ENCODE measurements around the gene GARNL3.

GARNL3 gene

GRCh38 chr9:127224883-127225739 lies 39.5 kb upstream of the GARNL3 start:
- no peak for DNase-seq (ENCODE audit: low read depth, low spot score)
- ChIA-PET POLR2A (interaction anchor here (0.6 to 1.2 kb wide), 3 partner anchors 12 to 226 kb away, joined by 3 to 4 read pairs (median 3); partner anchors contain the start of gene RPL12), CTCF (interaction anchor here (1.0 to 2.7 kb wide), 8 partner anchors 10 to 443 kb away, joined by 3 to 17 read pairs (median 4); no protein-coding TSS in a partner anchor)
- TF ChIP-seq CTCF (IDR thresholded peaks at IDR 0.05; ENCODE audit: insufficient read depth, low read length, missing control alignments) = no peak
- H3K4me3 ChIP-seq (ENCODE audit: low read depth, low read length) = peak overlapping the region; percentile 64

- ChIA-PET POLR2A (interaction anchor here (1.2 kb wide), 1 partner anchor 169 kb away, joined by 4 read pairs; no protein-coding TSS in a partner anchor), CTCF (interaction anchor here (1.0 to 2.7 kb wide), 10 partner anchors 11 to 444 kb away, joined by 3 to 17 read pairs (median 3); no protein-coding TSS in a partner anchor)
- TF ChIP-seq CTCF (IDR thresholded peaks at IDR 0.05; ENCODE audit: insufficient read depth, low read length, missing control alignments) = no peak
- H3K4me3 ChIP-seq (ENCODE audit: low read depth, low read length) = no peak overlapping the region; the same call in 1 of the 2 replicates
- no peak for DNase-seq (ENCODE audit: low read depth, low spot score)
Observed at GRCh38 chr9:127225801-127226625, 38.6 kb upstream of the GARNL3 start.

GRCh38 chr9:127229691-127230417 lies 34.7 kb upstream of the GARNL3 start:
- CTCF ChIA-PET = no interaction called here
- no peak overlapping the region for H3K4me3 ChIP-seq (ENCODE audit: low read depth, low read length)
- TF ChIP-seq CTCF (IDR thresholded peaks at IDR 0.05; ENCODE audit: insufficient read depth, low read length, missing control alignments) = no peak
- DNase-seq (ENCODE audit: low read depth, low spot score) = no peak
- POLR2A ChIA-PET = no interaction called here

GRCh38 chr9:127231666-127232065 lies 32.9 kb upstream of the GARNL3 start:
- CTCF ChIA-PET = no interaction called here
- POLR2A ChIA-PET = interaction anchor here (0.7 to 0.8 kb wide), 2 partner anchors 13 to 35 kb away, joined by 3 read pairs; no protein-coding TSS in a partner anchor

GRCh38 chr9:127232833-127233549 lies 31.6 kb upstream of the GARNL3 start:
- POLR2A ChIA-PET = no interaction called here

More at GRCh38 chr9:127231666-127232065, 32.9 kb upstream of the GARNL3 start:
- no peak for DNase-seq (ENCODE audit: low read depth, low spot score)
- no peak overlapping the region for H3K4me3 ChIP-seq (ENCODE audit: low read depth, low read length)
- no peak for TF ChIP-seq CTCF (IDR thresholded peaks at IDR 0.05; ENCODE audit: insufficient read depth, low read length, missing control alignments)

More at GRCh38 chr9:127232833-127233549, 31.6 kb upstream of the GARNL3 start:
- DNase-seq (ENCODE audit: low read depth, low spot score) = no peak
- CTCF ChIA-PET = no interaction called here
- no peak overlapping the region for H3K4me3 ChIP-seq (ENCODE audit: low read depth, low read length)
- TF ChIP-seq CTCF (IDR thresholded peaks at IDR 0.05; ENCODE audit: insufficient read depth, low read length, missing control alignments) = no peak
